NCI-H2196 (cell line): ENCODE measurements around the gene HES4.

Experiments used
- DNase-seq: peaks from one replicate; lab custom pipeline; 2025; ENCODE audit not compliant: unreplicated experiment; lab: John Stamatoyannopoulos, UW

The HES4 gene

DNA sequence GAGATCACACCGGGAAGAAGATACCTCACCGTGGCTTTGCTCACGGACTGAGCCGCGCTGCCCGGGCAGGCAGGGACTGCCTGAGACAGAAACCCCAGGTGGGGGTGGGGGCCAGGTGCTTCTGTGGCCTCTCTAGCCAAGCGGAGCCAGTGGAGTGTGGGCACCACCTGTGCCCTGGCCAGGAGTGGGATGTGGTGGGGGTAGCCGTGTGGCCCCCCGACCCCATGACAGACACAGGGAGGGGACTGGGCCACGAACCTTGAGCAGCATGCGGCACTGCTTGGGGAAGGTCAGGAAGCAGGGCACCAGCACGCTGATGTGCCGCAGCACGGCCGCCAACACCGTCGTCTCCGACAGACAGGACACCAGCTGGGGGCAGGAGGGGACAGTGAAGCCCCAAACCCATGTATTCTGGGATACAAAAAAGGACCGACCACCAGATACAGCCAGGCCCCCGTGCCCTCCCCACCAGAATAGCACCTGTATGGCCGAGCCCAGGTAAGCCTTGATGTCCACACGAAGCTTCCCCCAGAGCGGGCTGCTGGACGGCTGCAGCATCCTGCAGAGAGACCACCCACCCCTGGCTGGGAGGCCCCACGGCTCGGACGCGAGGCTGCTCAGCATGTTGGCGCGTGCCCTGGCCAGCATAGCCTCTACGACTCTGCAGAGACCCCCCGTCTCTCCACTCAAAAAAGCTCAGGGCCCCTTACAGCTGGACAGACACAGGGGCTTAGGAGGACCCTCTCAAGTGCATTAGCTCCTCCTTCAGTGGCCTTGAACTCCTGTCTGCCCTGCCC, 46.2 kb downstream of the HES4 start:
- no peak for DNase-seq

DNA sequence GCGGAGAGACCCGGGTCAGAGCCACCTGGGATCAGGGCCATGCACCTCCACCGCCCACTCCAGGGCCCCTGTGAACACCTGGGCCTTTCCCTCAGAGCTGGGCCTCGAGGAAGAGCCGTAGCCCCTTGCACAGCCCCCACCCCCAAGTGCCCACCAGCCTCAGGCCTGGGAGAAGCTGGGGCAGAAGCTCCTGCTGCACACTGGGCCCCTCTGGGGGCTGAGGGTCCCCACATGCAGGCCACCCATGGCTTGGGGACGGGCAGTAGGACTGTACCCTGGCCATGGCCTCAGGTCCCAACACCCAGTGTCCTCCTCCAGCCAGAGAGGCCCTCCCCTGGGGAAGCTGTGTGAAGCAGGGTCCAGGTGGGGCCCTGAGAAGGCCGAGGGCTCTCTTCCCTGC, 47.3 kb downstream of the HES4 start:
- DNase-seq, result no peak

DNA sequence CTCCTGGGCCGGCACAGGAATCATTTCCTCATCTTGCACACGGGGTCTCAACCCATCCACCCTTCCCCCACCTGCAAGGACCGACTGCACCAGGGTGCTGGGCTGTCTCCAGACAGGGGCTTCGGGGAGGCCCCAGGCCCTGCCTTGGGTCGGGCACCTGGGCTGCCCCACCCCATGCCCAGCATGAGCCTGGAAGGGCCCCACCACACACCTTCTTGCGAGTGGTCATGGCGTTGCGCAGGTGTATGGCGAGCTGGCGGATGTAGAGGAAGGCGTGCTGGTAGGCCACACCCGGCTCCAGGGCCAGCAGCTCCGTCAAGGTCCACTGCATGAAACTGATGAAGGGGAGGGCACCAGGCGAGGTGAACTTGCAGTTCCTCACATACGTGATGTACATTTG, 47.7 kb downstream of the HES4 start:
- no peak for DNase-seq

DNA sequence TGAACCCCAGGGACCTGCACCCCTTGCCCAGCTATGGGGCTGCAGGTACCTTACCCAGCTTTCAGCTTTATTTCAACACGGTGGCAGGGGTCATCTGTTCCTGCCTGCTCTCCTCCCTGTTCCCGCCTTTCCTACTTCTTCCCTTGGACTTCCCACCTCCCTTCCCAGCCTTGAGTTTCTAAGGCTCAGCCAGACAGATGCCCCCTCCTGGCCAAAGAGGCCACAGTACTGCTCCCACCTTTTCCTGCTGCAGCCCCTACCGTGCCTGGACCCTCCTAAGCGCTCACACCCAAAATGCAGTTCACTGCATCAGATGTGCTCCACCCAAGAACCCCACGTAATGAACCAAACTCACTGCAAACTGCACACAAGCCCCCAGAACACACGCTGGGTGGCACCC, 48.5 kb downstream of the HES4 start:
- DNase-seq, result no peak

DNA sequence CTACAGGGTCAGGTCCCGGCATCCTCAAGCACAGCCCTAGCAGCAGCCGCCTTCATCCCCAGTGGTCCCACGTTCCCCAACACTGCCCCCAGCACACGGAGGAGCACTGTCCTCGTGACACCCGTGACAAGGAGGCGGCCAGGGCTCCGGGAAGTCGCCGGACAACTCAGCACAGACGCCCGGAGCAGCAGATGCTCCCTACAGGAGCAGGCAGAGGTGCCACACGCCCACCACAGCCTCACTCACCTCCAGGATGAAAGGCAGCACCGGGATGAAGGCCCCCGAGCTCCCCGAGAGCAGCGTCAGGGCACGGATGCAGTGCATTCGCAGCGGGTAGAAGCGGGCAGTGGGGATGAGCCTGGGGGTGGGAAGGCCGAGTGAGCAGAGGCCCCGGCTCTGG, 49.0 kb downstream of the HES4 start:
- no peak for DNase-seq

DNA sequence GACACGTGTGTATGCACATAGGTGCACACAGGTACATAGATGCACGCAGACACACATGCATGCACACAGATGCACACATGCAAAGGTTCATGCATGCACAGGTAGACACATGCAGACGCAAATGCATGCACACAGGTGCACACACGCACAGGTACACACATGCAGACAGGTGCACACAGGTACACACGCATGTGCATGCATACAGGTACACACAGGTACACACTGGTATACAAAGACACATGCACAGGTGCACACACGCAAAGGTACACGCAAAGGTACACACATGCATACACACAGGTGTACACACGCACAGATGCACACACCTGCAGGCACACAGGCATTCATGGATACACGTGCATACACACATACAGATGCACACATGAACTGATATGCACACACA, 49.6 kb downstream of the HES4 start:
- DNase-seq, result no peak
